OCI-LY7 (cell line): ENCODE results near the gene GPBAR1. TPM values are rescaled to one million over a fixed set of nuclear protein-coding genes. Genes with fewer than 3 reads are reported as not detected.

Experiments
- BruUV-seq: library from RNA; stranded (reverse); fragments of 400-500 nt; replicated peaks from 2 replicates; lab custom pipeline; 2021; lab: Mats Ljungman, UMichigan
- CTCF ChIA-PET: fragments of 300-600 bp; sonication (Branson Sonifier 250); formaldehyde crosslinking; loops from one replicate; lab custom pipeline; 2022; ENCODE audit warnings: antibody characterized with exemption; ENCODE audit not compliant: unreplicated experiment; lab: Charles Lee
- POLR2A ChIA-PET: fragments of 300-600 bp; sonication (Branson Sonifier 250); formaldehyde crosslinking; loops from one replicate; lab custom pipeline; 2022; ENCODE audit warnings: antibody characterized with exemption; lab: Charles Lee
- DNase-seq: peaks from one replicate; pipeline ENCODE4 v3.0.0-alpha.2; 2015; ENCODE audit warnings: low spot score
- H2AFZ ChIP-seq: fragments of 200-600 bp; sonication (generic), shearing (Covaris generic); 2 replicates; pipeline ENCODE4 v1.6.1; 2014; ENCODE audit warnings: mild to moderate bottlenecking, antibody characterized with exemption, low read length, moderate library complexity
- H3K27ac ChIP-seq: fragments of 200-600 bp; sonication (generic); 2 replicates; pipeline ENCODE4 v1.5.1; 2014; ENCODE audit warnings: mixed run types, low read depth, mild to moderate bottlenecking, moderate library complexity, low read length, inconsistent platforms; ENCODE audit not compliant: poor library complexity, severe bottlenecking
- H3K36me3 ChIP-seq: fragments of 200-600 bp; sonication (generic); 2 replicates; pipeline ENCODE4 v1.6.1; 2014; ENCODE audit warnings: mild to moderate bottlenecking, antibody characterized with exemption, low read length, moderate library complexity, mixed read lengths; ENCODE audit not compliant: insufficient read depth
- H3K4me1 ChIP-seq: fragments of 200-600 bp; sonication (generic); 2 replicates; pipeline ENCODE4 v1.5.1; 2014; ENCODE audit warnings: mild to moderate bottlenecking, low read length; ENCODE audit not compliant: insufficient read depth, poor library complexity, severe bottlenecking
- H3K4me2 ChIP-seq: fragments of 200-600 bp; sonication (generic); 2 replicates; pipeline ENCODE4 v1.6.1; 2014; ENCODE audit warnings: mild to moderate bottlenecking, low read length
- H3K4me3 ChIP-seq: fragments of 200-600 bp; sonication (generic); 2 replicates; pipeline ENCODE4 v1.5.1; 2014; ENCODE audit warnings: mild to moderate bottlenecking, low read depth, low read length; ENCODE audit not compliant: poor library complexity, severe bottlenecking
- H3K79me2 ChIP-seq: fragments of 200-600 bp; sonication (generic); 2 replicates; pipeline ENCODE4 v1.6.1; 2016; ENCODE audit warnings: low read depth, mild to moderate bottlenecking, low read length, moderate library complexity, mixed read lengths; ENCODE audit not compliant: insufficient read depth
- H3K9me2 ChIP-seq: fragments of 200-600 bp; sonication (generic); 2 replicates; pipeline ENCODE4 v1.6.1; 2016; ENCODE audit warnings: mild to moderate bottlenecking, low read length, mixed read lengths; ENCODE audit not compliant: insufficient read depth
- H3K9me3 ChIP-seq: fragments of 200-600 bp; sonication (generic); 2 replicates; pipeline ENCODE4 v1.6.1; 2014; ENCODE audit warnings: mild to moderate bottlenecking, mixed run types, low read length, mixed read lengths
- H4K20me1 ChIP-seq: fragments of 200-600 bp; sonication (generic); 2 replicates; pipeline ENCODE4 v1.6.1; 2014; ENCODE audit warnings: mild to moderate bottlenecking, antibody characterized with exemption, low read length, moderate library complexity, mixed read lengths; ENCODE audit not compliant: insufficient read depth
- EZH2phosphoT487 ChIP-seq: fragments of 200-600 bp; sonication (generic); IDR thresholded peaks from 2 replicates; pipeline ENCODE4 v1.6.1; 2018; ENCODE audit warnings: low read depth, borderline replicate concordance, mild to moderate bottlenecking, mixed run types, antibody characterized with exemption, low read length, moderate library complexity, mixed read lengths
- intact Hi-C: fragments of 100-400 bp; cut with micrococcal nuclease; formaldehyde crosslinking; loops from one replicate; pipeline ENCODE4 v1.10.0; 2022; ENCODE audit not compliant: unreplicated experiment
- total RNA-seq, 2 experiments: library from RNA; depleted of rRNA in 1 of 2; stranded (reverse); fragments of >200 nt in 1 of 2; shearing (Covaris generic) in 1 of 2; gene quantifications; 2 replicates each; pipeline ENCODE4 v1.2.3, GENCODE V29; 2014 to 2022
- TF ChIP-seq, protein P1 (sequence below): fragments of 200-600 bp; sonication (generic); conservative IDR thresholded peaks from 2 replicates; pipeline ENCODE4 v1.5.1; 2014; ENCODE audit warnings: mild to moderate bottlenecking, antibody characterized with exemption, low read length, moderate library complexity, mixed read lengths

GPBAR1 gene
- total RNA-seq, 2 experiments from 2014 or later = 0.22 to 0.40 TPM

DNA sequence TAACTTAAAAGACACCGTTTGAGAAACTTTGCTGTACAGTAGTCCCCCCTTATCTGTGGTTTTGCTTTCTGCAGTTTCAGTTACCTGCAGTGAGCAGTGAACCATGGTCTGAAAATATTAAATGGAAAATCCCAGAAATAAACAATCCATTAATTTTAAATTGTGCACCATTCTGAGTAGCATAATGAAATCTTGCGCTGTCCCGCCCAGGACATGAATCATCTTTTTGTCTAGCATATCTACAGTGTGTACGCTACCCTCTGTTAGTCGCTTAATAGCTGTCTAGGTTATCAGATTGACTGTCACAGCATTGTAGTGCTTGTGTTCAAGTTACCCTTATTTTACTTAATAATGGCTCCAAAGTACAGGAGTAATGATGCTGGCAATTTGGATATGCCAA lies 37.8 kb upstream of the GPBAR1 start:
- BruUV-seq = no TSS peak
- DNase-seq = no peak
- Histone ChIP-seq H3K9me2 (no peaks in the 10 kb centered on the region), H3K4me2 (peak overlapping the region; percentile 91), H3K79me2 (peaks cover 93% of the 10 kb centered on the region), H2AFZ (no peak overlapping the region), H3K36me3 (peaks cover 88% of the 10 kb centered on the region), H4K20me1 (peaks cover 59% of the 10 kb centered on the region), H3K9me3 (no peaks in the 10 kb centered on the region), H3K27ac (peak overlapping the region; percentile 46), H3K4me3 (peak overlapping the region; percentile 90), H3K4me1 (peaks cover 70% of the 10 kb centered on the region)
- intact Hi-C loops = no loop called here
- TF ChIP-seq EZH2phosphoT487 = no peak
- TF ChIP-seq, protein P1, sequence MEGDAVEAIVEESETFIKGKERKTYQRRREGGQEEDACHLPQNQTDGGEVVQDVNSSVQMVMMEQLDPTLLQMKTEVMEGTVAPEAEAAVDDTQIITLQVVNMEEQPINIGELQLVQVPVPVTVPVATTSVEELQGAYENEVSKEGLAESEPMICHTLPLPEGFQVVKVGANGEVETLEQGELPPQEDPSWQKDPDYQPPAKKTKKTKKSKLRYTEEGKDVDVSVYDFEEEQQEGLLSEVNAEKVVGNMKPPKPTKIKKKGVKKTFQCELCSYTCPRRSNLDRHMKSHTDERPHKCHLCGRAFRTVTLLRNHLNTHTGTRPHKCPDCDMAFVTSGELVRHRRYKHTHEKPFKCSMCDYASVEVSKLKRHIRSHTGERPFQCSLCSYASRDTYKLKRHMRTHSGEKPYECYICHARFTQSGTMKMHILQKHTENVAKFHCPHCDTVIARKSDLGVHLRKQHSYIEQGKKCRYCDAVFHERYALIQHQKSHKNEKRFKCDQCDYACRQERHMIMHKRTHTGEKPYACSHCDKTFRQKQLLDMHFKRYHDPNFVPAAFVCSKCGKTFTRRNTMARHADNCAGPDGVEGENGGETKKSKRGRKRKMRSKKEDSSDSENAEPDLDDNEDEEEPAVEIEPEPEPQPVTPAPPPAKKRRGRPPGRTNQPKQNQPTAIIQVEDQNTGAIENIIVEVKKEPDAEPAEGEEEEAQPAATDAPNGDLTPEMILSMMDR = no peak; the same call in 1 of the 2 replicates
- CTCF ChIA-PET = no interaction called here
- POLR2A ChIA-PET = no interaction called here

DNA sequence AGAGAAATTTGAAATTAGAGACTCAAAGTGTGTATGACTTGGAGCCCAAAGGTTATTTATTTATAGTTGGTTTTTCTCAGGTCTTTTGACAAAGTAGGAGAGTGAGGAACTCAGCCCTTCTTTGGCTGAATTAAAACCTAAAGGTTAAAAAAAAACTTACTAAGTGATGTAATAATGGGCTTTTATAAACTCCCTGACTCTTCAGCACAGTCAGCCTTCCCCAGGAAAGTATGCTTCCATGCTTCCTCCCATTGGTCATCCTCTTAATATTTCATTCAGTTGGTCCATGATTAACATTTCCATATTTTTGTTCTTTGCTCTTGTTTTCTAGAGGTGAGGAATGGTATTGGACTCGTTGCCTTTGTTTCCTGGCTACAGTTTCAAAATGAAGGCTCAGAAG lies 36.6 kb upstream of the GPBAR1 start:
- peaks cover 82% of the 10 kb centered on the region for H3K4me1 ChIP-seq
- intact Hi-C loops = no loop called here

DNA sequence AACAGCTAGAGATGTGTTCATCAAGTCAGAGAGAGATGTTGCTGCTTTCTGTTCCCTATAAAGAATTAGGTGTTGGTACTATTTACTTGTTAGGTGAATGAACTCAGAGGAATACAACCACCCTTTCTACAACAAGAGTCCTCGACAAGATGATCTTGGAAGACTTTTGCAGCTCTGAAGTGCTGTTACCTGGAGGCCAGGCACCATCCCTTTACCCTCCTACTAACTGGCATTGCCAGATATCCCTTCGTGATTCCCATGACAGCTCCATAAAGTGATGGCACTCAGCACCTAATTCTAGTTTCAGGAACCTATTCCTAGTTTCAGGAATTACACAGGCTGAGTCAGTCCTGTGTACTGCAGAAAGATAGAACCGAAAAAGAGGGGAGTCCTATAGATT lies 33.9 kb upstream of the GPBAR1 start:
- intact Hi-C loops = no loop called here
- Histone ChIP-seq H3K4me2 (no peak overlapping the region), H3K4me3 (no peak overlapping the region), H3K36me3 (peaks cover 98% of the 10 kb centered on the region), H4K20me1 (peaks cover 44% of the 10 kb centered on the region), H2AFZ (no peak overlapping the region), H3K4me1 (peaks cover 75% of the 10 kb centered on the region), H3K9me2 (no peaks in the 10 kb centered on the region), H3K9me3 (no peaks in the 10 kb centered on the region), H3K27ac (no peak overlapping the region), H3K79me2 (peaks cover 82% of the 10 kb centered on the region)
- TF ChIP-seq, protein P1 = no peak
- TF ChIP-seq EZH2phosphoT487 = no peak
- BruUV-seq = no TSS peak
- no peak for DNase-seq
- POLR2A ChIA-PET = interaction anchor here (0.6 to 7.5 kb wide), 5 partner anchors 9 to 194 kb away, joined by 3 to 143 read pairs (median 4); partner anchors contain the start of gene ARPC2
- CTCF ChIA-PET = no interaction called here

More for the DNA sequence above, 36.6 kb upstream of the GPBAR1 start:
- CTCF ChIA-PET = no interaction called here
- H3K9me2 ChIP-seq = no peaks in the 10 kb centered on the region
- peaks cover 89% of the 10 kb centered on the region for H3K79me2 ChIP-seq
- POLR2A ChIA-PET = no interaction called here
- peaks cover 97% of the 10 kb centered on the region for H3K36me3 ChIP-seq
- no peak for DNase-seq
- peaks cover 64% of the 10 kb centered on the region for H4K20me1 ChIP-seq
- no TSS peak for BruUV-seq
- H3K4me3 ChIP-seq = no peak overlapping the region
- no peaks in the 10 kb centered on the region for H3K9me3 ChIP-seq
- no peak overlapping the region for H3K4me2 ChIP-seq
- TF ChIP-seq, protein P1 = no peak
- TF ChIP-seq EZH2phosphoT487 = no peak
- H3K27ac ChIP-seq = no peak overlapping the region
- no peak overlapping the region for H2AFZ ChIP-seq
